Erythroblast (primary cell): Measurements from ENCODE around the gene FAM124A.

Source experiments
- GATA1 ChIP-seq: IDR thresholded peaks from 2 replicates; pipeline ENCODE4 v1.6.1; 2011; ENCODE audit warnings: low read depth, mild to moderate bottlenecking, control low read depth, low read length, moderate library complexity
- POLR2A ChIP-seq: IDR thresholded peaks from 2 replicates; pipeline ENCODE4 v1.6.1; 2011; ENCODE audit warnings: mild to moderate bottlenecking, low read length

GRCh38 chr13:51227404-51227803 is 5.2 kb downstream of the FAM124A start:
- TF ChIP-seq POLR2A, result no peak
- TF ChIP-seq GATA1, result no peak
